ENCODE data around the gene NEURL1B. TPM values are rescaled to one million over a fixed set of nuclear protein-coding genes. Genes with fewer than 3 reads are reported as not detected.

Gene NEURL1B
- total RNA-seq, 1 donor from 2014 or later: 14.0 TPM

DNA sequence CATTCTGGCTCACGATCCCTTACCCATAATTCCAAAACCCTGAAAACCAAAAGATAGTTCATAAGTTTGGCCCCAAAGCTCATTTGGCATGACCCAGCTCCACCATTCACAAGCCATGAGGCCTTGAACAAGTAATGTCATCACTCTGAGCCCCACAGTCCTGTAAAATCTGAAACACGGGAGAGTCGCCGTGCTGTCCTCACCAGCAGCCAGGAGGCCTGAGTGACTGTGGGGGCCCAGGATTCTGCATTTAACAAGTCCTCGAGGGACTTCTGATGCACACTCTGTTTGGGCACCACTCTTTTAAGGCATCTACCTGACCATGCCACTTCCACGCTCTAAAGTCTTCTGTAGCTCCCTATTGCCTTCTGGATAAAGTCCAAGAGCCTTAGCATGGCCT is 89.2 kb downstream of the NEURL1B start:
- DNase-seq (ENCODE audit: low spot score): no peak

DNA sequence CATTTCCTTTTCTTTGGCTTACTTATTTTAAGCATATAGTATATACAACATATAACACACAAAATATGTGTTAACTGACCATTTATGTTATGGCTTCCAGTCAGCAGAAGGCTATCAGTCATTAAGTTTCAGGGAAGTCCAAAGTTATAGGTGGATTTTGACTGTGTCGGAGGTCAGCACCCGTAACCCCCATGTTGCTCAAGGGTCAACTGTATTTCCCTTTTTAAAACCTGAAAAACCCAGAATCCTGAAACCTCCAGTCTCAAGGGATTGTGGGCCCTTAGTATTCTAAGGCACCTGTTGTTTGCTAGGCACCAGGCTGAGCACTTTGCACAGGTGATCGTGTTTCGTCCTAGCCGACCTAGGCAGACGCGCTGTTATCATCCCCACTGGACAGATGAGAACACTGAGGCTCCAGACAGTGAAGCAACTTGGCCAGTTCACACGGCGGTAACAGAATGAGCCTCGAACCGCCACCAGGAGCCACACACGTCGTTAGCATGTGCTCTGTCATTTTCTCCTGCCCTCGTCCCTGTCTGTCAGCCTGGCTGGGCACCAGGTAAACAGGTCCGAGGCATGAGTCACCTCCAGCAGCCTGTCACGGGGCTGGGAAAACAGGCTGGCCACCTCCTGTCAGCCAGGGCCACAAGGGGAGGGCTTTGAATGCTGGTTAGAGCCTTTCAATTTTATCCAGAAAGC is 90.1 kb downstream of the NEURL1B start:
- no peak for DNase-seq (ENCODE audit: low spot score)

DNA sequence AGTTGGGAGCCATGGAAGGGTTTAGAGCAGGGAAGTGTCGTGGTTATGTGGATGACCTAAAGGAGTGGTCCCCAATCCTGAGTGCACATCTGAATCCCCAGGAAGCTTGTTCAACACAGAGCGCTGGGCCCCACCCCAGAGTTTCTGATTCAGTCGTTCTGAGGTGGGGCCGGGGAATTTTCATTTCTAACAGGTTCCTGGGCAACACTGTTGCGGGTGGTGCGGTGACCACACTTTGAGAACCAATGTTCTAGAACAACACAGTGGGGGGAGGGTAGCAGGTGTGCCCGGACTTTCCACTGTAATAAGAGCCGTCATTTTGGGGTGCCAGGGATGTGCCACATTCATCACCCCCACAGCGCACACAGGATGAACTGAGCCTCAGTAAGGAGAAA is 90.6 kb downstream of the NEURL1B start:
- no peak for DNase-seq (ENCODE audit: low spot score)

DNA sequence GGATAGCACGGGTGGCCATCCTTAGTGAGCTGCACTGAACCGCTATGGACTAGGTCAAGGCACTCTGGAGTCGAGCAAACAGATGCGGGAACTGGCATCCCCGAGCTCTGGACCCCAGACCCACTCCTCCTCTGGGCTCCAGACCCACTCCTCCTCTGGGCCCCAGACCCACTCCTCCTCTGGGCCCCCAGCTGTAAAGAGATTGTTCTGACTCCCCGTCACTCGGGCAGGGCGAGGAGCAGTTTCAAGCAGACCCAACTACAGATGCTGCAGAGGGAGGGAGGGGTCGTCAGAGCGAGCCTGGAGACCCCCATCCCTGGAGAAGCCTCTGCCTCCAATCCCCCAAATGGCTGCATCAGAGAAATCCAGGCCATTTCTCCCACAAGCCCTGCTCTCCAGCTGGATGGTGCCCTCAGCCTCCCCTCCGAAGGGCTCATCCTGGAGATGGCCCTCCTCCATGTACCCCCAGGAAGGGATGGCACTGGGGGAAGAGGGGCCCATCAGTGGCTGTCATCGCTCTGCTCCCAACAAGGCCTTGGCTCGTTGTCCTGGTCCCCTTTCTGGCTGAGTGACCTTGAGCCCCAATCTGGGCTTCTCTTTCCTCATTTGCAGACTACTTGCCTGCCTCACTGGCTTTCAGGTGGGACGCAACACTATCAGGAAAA is 91.3 kb downstream of the NEURL1B start:
- DNase-seq (ENCODE audit: low spot score): no peak

DNA sequence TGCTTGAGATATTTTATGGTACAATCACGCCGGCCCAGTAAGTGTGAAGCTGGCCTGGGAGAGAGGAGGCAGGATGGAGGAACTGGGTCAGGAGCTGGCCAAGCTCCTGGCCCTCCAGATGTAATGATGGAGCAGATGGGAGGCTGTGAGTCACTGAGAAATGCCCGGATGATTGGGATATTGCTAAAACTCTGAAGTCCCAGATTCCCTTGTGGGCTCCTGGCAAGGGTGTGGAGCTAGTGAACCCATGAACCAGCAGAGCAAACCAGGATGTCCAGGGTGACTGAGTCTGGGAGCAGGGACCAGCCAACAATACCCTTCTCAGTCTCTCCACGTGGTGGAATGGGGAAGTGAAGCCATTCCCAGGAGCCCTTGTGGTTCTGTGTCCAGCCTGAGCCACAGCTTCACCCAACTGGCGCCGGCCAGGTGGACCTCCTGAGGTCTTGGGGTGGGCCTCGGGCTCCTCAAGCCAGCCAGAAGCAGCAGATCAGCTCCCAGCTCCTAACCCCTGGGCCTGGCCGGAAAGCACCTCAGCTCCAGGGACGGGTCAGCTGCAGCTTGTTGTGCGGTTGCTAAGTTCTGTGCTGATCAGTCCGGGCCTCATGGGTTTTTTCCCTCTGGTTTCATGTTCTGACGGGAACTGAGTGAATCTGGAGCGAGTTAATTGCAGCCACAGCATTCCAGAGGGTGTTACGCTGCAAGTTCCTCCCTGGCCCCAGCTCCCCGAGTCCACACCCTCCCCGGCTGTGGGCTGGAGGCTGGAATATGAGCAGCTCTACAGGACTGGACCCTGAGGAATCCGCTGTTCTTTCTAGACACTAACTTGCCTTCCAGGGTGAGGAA is 92.3 kb downstream of the NEURL1B start:
- peak; percentile 92 for DNase-seq (ENCODE audit: low spot score)

DNA sequence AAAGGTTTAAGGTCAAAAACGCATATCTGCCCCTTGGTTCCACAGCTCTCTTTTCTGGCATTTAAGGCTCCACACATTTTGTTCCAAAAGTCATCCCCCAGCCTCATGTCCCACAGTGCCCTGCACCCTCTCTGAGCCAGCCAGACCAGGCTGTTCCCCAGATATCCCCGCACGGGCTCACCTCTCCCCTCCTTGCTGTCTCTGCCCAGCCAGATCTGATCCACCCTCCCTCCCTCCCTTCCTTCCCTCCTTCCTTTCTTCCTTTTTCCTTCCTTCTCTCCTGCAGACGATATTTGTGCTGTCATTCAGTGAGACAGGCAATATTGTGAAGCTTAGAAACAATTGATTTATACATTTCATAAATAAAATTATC is 92.9 kb downstream of the NEURL1B start:
- DNase-seq (ENCODE audit: low spot score): no peak

DNA sequence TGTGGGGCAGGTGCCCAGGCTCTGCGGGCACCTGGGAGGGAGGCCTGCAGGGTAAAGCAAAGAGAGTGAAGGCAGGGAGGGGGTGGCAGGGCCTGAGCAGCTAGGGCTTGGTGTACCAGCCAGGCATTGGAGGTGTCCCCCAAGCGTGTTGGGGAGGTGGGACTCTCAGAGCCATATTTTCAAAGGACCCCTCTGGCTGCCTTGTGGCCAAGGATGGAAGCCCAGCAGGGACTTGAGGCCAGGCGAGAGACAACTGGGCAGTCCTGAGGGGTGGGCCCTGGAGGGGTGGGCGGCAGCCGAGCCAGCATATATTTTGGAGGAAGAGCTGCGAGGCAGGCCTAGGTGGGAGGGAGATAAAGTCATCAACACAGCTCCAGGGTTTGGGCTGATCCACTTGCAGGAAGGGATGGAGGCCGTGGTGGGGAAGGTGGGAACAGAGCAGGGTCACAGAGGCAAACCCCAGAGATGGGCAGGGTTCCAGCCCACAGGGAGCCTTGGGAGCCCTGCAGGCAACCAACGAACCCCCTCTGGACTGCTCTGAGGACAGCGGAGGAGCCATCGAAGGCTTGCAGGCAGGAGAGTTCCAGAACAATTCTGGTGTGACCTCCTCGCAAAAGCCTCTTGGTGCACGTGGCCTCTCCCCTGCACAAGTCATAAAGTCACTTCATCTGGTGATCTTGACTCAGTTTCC is 94.2 kb downstream of the NEURL1B start:
- no peak for DNase-seq (ENCODE audit: low spot score)

DNA sequence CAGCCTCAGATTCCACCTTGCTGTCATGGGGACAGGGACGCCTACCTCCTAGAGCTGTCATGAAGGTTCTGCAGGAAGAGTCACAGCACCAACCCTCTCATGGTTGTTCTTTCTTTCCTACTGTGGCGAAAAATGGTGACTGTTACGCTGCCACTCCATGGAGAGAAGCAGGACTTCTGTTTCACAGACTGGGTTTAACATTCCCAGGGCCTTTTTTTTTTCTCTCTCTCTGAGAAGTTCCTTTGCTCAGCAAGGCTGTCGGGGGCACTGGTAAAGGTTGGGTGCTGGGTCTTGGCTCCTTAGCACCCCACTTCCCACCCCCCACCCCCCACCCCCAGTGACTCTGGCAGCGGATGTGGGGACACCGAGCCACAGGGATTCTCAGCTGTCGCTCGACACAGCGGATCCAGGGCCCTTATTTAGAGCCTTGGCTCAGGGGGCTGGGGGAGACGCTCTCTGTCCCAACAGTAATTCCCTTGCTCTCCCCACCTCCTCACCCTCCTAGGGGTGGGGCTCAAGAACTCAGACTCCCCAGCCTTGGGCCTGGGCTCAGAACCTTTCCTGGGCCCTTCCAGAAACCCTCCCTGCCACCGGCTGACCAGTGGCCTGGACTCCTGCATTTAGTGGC is 95.6 kb downstream of the NEURL1B start:
- DNase-seq (ENCODE audit: low spot score): no peak

DNA sequence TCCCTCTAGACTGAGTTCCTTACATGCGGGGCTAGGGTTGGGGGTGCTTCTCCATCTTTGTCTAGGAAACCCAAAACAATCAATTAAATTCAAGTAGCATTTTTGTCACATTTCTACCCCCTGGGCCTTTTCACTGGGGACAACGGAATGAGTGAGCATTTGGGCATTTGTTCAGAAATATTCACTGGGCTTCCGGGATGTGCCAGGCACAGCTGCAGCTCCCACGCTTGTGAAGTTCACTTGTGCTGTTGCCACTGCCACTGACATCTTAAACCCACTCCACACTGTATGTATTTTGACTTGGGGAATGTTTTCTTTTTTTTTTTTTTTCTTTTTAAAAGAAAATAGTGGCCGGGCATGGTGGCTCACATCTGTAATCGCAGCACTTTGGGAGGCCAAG is 98.3 kb downstream of the NEURL1B start:
- no peak for DNase-seq (ENCODE audit: low spot score)

DNA sequence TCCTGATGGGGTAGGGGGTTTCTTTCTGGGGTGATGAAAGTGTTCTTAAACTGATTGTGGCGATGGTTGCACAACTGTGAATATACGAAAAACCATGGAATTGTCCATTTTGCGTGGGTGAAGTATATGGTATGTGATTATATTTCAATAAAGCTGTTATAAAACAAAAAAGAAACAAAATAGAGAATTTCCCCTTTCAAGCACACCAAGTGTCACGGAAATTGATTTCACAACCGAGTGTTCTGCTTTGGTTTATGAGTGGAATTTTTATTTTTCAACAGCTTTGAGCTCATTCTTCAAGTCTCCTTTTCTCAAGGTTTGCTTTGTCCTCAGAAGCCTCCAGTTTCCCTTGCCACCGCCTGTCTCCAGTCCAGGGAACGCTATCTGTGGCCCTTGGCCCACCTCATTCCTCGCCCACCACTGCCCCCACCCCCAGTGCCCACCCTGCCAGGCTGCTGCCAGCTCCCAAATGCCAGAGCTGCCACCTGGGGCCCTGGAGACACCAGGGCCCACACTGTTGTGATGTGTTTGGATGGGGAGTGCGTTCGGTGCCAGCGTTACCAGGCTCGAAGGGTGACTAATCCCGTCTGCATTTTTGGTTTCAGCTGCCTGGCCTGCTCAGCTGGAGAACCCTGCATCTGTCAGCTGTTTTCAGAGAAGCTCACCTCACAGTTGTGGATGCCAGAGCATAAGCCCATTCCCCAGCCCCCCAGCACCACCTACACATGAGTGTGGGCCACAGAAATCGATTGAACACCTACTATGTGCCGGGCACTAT is 99.6 kb downstream of the NEURL1B start:
- peak; percentile 63 for DNase-seq (ENCODE audit: low spot score)

Other genes with a start within 250 kb of the NEURL1B start
- 30.6 TPM for gene SH3PXD2B, start 186.7 kb upstream of the NEURL1B start, total RNA-seq (ENCODE audit: insufficient read depth, low replicate concordance)
- gene DUSP1, start 129.9 kb downstream of the NEURL1B start, total RNA-seq (ENCODE audit: insufficient read depth, low replicate concordance): 624 TPM
- gene ERGIC1, start 193.0 kb downstream of the NEURL1B start, total RNA-seq (ENCODE audit: insufficient read depth, low replicate concordance): 42.1 TPM

Measured in umbilical cord (tissue), 2 donors.